ENCODE results near the gene TRNAU1AP. TPM values are rescaled to one million over a fixed set of nuclear protein-coding genes. Genes with fewer than 3 reads are reported as not detected.
A peak's percentile ranks its signal among the peaks of the same experiment; 100 is the strongest.
"Not testable (repeated sequence)": the region's sequence is repeated elsewhere in the genome, so short reads cannot be mapped to it uniquely, and the experiment has no call there.

The TRNAU1AP gene
- total RNA-seq, 1 donor from 2014 or later = 13.0 TPM

DNA sequence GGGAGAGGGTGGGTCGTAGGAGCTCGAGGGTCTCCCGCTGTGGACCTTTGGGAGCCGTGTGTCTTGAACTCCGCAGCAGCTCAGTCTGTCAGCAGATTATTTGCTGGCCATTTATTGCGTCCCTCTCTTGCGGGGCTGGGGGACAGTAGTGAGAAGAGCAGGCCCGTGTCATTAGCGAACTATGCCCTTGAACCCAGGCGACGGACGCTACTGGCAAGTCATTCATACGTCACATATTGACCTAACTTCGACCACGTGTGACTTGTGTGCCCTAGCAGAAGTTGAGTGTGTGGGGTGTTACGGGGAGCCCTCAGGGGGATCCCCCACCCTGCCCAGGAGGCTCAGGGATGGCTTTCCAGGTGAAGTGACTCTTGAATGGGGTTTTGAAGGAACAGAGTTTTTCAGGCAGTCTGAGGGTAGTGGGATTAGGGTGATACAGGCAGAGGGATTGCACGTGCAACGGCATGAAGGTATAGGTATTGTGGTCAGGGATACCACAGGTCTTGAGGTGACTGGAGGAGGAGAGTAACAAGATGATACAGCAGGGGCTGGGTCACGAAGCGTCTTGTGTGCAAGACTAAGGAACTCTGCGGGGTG is 34.0 kb upstream of the TRNAU1AP start:
- no peaks in the 10 kb centered on the region for H3K27me3 ChIP-seq (ENCODE audit: low read depth)
- TF ChIP-seq CTCF (IDR thresholded peaks at IDR 0.05; ENCODE audit: borderline replicate concordance) = no peak
- peak overlapping the region; percentile 77 for H3K4me3 ChIP-seq
- peaks cover 16% of the 10 kb centered on the region for H3K4me1 ChIP-seq
- H3K27ac ChIP-seq (replicated peaks) = peak overlapping the region; percentile 92
- intact Hi-C loops (cut with micrococcal nuclease) = no loop called here
- peaks cover 15% of the 10 kb centered on the region for H3K36me3 ChIP-seq
- DNase-seq = no peak
- H3K9me3 ChIP-seq (replicated peaks) = no peaks in the 10 kb centered on the region

DNA sequence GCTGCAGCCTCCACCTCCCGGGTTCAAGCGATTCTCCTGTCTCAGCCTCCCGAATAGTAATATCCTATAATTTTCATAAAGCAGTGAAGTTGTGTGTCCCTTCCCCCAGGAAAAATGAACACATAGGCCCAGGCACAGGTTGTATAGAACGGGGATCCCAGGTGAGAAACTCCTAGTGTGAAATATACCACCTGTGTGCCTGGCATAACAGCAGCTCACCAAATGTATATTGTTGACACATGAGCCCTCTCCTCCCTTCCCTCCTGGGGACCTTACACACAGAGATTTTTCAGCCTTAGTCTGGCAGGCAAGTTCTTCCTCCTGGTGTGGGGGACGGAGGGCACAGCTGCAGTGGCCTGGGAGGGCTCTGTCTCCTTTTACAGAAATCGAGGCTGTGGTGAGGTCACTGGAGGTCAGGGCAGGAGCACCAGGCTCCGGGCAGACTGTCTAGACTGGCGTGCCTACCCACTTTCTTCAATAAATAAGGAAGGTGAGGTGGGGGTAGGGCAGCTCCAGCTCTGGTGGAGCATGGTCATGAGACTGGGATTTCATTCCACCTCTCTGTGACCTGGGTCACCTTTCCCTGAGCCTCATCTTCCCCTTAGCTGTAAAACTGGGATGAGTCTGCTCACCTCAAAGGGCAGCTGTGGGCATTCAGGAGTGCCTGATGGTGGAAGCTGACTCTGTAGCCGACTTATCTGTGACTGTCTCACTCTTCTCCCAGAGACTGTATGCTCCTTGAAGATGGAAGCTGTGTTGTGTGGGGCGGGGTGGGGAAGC is 32.7 kb upstream of the TRNAU1AP start:
- no peak for TF ChIP-seq CTCF (IDR thresholded peaks at IDR 0.05; ENCODE audit: borderline replicate concordance)
- no peak for DNase-seq
- Histone ChIP-seq H3K27me3 (ENCODE audit: low read depth) (no peaks in the 10 kb centered on the region), H3K36me3 (peaks cover 2% of the 10 kb centered on the region), H3K4me1 (peaks cover 16% of the 10 kb centered on the region), H3K4me3 (no peak overlapping the region), H3K9me3 (replicated peaks) (no peaks in the 10 kb centered on the region), H3K27ac (replicated peaks) (no peak overlapping the region)
- intact Hi-C loops (cut with micrococcal nuclease) = loop anchor here (2.0 kb wide), 1 partner anchor 83 kb away; no protein-coding TSS in a partner anchor

GRCh38 chr1:28520796-28521195 is 32.1 kb upstream of the TRNAU1AP start:
- not testable (repeated sequence) for H3K9me3 ChIP-seq (replicated peaks); H3K36me3 ChIP-seq; H3K27ac ChIP-seq (replicated peaks); H3K4me3 ChIP-seq; H3K27me3 ChIP-seq (ENCODE audit: low read depth); DNase-seq
- intact Hi-C loops (cut with micrococcal nuclease) = loop anchor here (2.0 kb wide), 1 partner anchor 82 kb away; no protein-coding TSS in a partner anchor
- peaks cover 16% of the 10 kb centered on the region for H3K4me1 ChIP-seq

DNA sequence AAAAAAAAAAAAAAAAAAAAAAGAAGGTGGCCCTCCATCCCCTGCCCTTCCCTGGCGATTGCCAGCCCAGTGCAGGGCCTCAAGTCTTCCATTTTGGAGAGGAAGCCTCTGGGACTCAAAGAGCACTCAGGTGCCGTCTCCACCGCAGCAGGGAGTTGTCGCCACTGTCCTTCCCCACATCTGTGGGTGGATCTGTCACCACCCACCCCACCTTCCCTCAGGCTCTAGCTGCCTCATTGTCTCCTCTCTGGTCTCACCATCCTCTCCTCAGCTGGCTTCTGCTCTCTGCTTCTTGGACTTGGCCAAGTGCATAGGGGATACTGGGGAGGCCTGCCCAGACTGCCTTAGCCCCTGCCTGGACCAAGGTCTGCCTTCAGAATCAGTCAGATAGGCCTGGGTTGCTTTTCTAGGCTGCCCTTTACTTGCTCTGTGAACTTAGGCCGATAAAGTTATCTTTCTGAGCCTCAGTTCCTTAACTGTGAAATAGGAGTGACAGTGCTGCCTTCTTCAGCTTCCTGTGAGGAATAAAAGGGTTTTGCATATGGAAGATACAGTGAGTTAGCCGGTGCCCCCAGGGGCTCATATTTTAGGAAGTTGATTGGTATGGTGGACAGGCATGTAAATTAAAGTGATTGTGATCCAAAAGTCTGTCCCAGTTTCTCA is 31.3 kb upstream of the TRNAU1AP start:
- Histone ChIP-seq H3K4me3 (no peak overlapping the region), H3K36me3 (no peaks in the 10 kb centered on the region), H3K27ac (replicated peaks) (no peak overlapping the region), H3K27me3 (ENCODE audit: low read depth) (no peaks in the 10 kb centered on the region), H3K9me3 (replicated peaks) (no peaks in the 10 kb centered on the region), H3K4me1 (peaks cover 16% of the 10 kb centered on the region)
- TF ChIP-seq CTCF (IDR thresholded peaks at IDR 0.05; ENCODE audit: borderline replicate concordance) = no peak
- no peak for DNase-seq
- intact Hi-C loops (cut with micrococcal nuclease) = loop anchor here (2.0 kb wide), 1 partner anchor 81 kb away; no protein-coding TSS in a partner anchor

GRCh38 chr1:28522537-28522936 is 30.3 kb upstream of the TRNAU1AP start:
- H3K27me3 ChIP-seq (ENCODE audit: low read depth); H3K4me3 ChIP-seq; H3K9me3 ChIP-seq (replicated peaks); H3K36me3 ChIP-seq; DNase-seq; intact Hi-C loops (cut with micrococcal nuclease); H3K27ac ChIP-seq (replicated peaks): not testable (repeated sequence)
- H3K4me1 ChIP-seq = peaks cover 14% of the 10 kb centered on the region

GRCh38 chr1:28525002-28525642 is 27.8 kb upstream of the TRNAU1AP start:
- intact Hi-C loops (cut with micrococcal nuclease); H3K9me3 ChIP-seq (replicated peaks); H3K36me3 ChIP-seq; H3K27me3 ChIP-seq (ENCODE audit: low read depth); H3K4me1 ChIP-seq; H3K27ac ChIP-seq (replicated peaks); DNase-seq; H3K4me3 ChIP-seq: not testable (repeated sequence)

Measured in left ventricle myocardium inferior (tissue), 1 donor.